ENCODE data around the gene ACO2.
"Not testable (repeated sequence)": the region's sequence is repeated elsewhere in the genome, so short reads cannot be mapped to it uniquely, and the experiment has no call there.

ACO2 gene

GRCh38 chr22:41551877-41552582, 83.1 kb downstream of the ACO2 start:
- H3K36me3 ChIP-seq (ENCODE audit: control insufficient read depth, insufficient read depth, low read length), result no peaks in the 10 kb centered on the region
- H3K4me3 ChIP-seq (ENCODE audit: low read length), result no peak overlapping the region
- H3K27ac ChIP-seq (ENCODE audit: low read depth, low read length), result no peak overlapping the region
- H3K27me3 ChIP-seq (ENCODE audit: control insufficient read depth, insufficient read depth, low read length), result no peaks in the 10 kb centered on the region
- no peaks in the 10 kb centered on the region for H3K4me1 ChIP-seq (ENCODE audit: control insufficient read depth, insufficient read depth, low read length)
- H3K9ac ChIP-seq (ENCODE audit: low read length), result no peak overlapping the region

GRCh38 chr22:41555325-41555982, 86.5 kb downstream of the ACO2 start:
- H3K4me1 ChIP-seq (ENCODE audit: control insufficient read depth, insufficient read depth, low read length), result peaks cover 7% of the 10 kb centered on the region
- no peak overlapping the region for H3K4me3 ChIP-seq (ENCODE audit: low read length)
- H3K27me3 ChIP-seq (ENCODE audit: control insufficient read depth, insufficient read depth, low read length), result no peaks in the 10 kb centered on the region
- no peak overlapping the region for H3K9ac ChIP-seq (ENCODE audit: low read length)
- no peak overlapping the region for H3K27ac ChIP-seq (ENCODE audit: low read depth, low read length)
- no peaks in the 10 kb centered on the region for H3K36me3 ChIP-seq (ENCODE audit: control insufficient read depth, insufficient read depth, low read length)

- no peaks in the 10 kb centered on the region for H3K36me3 ChIP-seq (ENCODE audit: control insufficient read depth, insufficient read depth, low read length)
- H3K9ac ChIP-seq (ENCODE audit: low read length), result no peak overlapping the region
- H3K4me3 ChIP-seq (ENCODE audit: low read length), result no peak overlapping the region
- H3K27ac ChIP-seq (ENCODE audit: low read depth, low read length), result no peak overlapping the region
- H3K27me3 ChIP-seq (ENCODE audit: control insufficient read depth, insufficient read depth, low read length), result no peaks in the 10 kb centered on the region
- peaks cover 11% of the 10 kb centered on the region for H3K4me1 ChIP-seq (ENCODE audit: control insufficient read depth, insufficient read depth, low read length)
These were observed 87.6 kb downstream of the ACO2 start for GRCh38 chr22:41556561-41556960.

- peak overlapping the region; percentile 15 for H3K27ac ChIP-seq (ENCODE audit: low read depth, low read length)
- H3K4me3 ChIP-seq (ENCODE audit: low read length), result peak overlapping the region; percentile 18
- H3K36me3 ChIP-seq (ENCODE audit: control insufficient read depth, insufficient read depth, low read length), result no peaks in the 10 kb centered on the region
- H3K4me1 ChIP-seq (ENCODE audit: control insufficient read depth, insufficient read depth, low read length), result peaks cover 13% of the 10 kb centered on the region
- no peaks in the 10 kb centered on the region for H3K27me3 ChIP-seq (ENCODE audit: control insufficient read depth, insufficient read depth, low read length)
- no peak overlapping the region for H3K9ac ChIP-seq (ENCODE audit: low read length)
These were observed 88.7 kb downstream of the ACO2 start for GRCh38 chr22:41557401-41558240.

DNA sequence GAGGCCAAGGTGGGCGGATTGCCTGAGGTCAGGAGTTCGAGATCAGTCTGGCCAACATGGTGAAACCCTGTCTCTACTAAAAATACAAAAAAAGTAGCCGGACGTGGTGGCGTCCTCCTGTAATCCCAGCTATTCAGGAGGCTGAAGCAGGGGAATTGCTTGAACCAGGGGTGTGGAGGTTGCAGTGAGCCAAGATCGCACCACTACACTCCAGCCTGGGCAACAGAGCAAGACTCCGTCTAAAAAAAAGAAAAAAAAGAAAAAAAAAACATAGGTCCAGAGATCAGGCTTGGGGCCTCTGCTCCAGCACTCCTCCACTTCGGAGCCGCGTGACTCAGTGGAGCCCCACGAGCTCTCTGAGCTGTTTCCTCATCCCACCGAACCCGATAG, 89.3 kb downstream of the ACO2 start:
- H3K36me3 ChIP-seq (ENCODE audit: control insufficient read depth, insufficient read depth, low read length); H3K27me3 ChIP-seq (ENCODE audit: control insufficient read depth, insufficient read depth, low read length); H3K9ac ChIP-seq (ENCODE audit: low read length); H3K27ac ChIP-seq (ENCODE audit: low read depth, low read length); H3K4me3 ChIP-seq (ENCODE audit: low read length): not testable (repeated sequence)
- peaks cover 19% of the 10 kb centered on the region for H3K4me1 ChIP-seq (ENCODE audit: control insufficient read depth, insufficient read depth, low read length)

DNA sequence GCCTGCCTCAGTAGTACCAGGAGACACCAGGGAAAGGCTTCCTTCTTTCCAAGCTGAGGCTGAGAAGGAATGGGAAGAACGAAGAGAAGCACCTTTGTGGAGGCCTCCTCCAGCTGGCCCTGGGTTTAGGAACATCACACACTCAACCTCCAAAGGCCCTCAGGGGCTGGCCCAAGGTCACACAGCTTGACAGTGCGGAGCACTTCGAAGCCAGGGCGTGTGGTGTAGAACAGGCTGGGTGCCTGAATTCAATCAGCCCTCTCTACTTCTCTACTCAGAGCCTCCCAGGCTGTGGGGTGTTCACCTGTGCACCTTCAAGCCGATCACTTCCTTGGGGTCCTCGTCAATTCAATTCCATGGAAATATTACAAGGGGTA, 91.2 kb downstream of the ACO2 start:
- H3K9ac ChIP-seq (ENCODE audit: low read length), result no peak overlapping the region
- H3K36me3 ChIP-seq (ENCODE audit: control insufficient read depth, insufficient read depth, low read length), result no peaks in the 10 kb centered on the region
- H3K27ac ChIP-seq (ENCODE audit: low read depth, low read length), result peak overlapping the region; percentile 82
- no peaks in the 10 kb centered on the region for H3K27me3 ChIP-seq (ENCODE audit: control insufficient read depth, insufficient read depth, low read length)
- H3K4me1 ChIP-seq (ENCODE audit: control insufficient read depth, insufficient read depth, low read length), result peaks cover 22% of the 10 kb centered on the region
- H3K4me3 ChIP-seq (ENCODE audit: low read length), result peak overlapping the region; percentile 68

DNA sequence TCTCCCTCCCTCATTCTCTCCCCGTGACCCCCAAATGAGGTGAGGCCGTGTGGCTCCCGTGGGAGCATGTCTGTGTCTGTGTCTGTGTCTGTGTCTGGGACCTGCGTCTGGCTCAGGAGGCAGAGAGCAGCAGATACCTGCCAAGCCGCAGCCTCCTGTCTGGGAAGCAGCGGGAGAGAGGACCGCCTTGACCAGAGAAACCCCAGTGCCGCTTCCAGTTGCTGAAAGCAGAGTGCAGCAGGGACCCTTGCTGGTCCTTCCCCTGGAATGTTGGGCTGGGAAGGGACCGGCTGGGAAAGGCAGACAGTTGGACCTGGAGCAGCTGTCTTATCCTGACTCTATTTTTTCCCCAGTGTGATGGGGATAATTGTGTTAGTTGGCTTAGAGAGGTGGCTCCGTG, 92.4 kb downstream of the ACO2 start:
- Histone ChIP-seq H3K4me3 (ENCODE audit: low read length) (peak overlapping the region; percentile 68), H3K27me3 (ENCODE audit: control insufficient read depth, insufficient read depth, low read length) (no peaks in the 10 kb centered on the region), H3K27ac (ENCODE audit: low read depth, low read length) (peak overlapping the region; percentile 82), H3K36me3 (ENCODE audit: control insufficient read depth, insufficient read depth, low read length) (no peaks in the 10 kb centered on the region), H3K9ac (ENCODE audit: low read length) (peak overlapping the region; percentile 62), H3K4me1 (ENCODE audit: control insufficient read depth, insufficient read depth, low read length) (peaks cover 22% of the 10 kb centered on the region)

GRCh38 chr22:41561788-41562187, 92.9 kb downstream of the ACO2 start:
- peaks cover 22% of the 10 kb centered on the region for H3K4me1 ChIP-seq (ENCODE audit: control insufficient read depth, insufficient read depth, low read length)
- H3K27me3 ChIP-seq (ENCODE audit: control insufficient read depth, insufficient read depth, low read length), result no peaks in the 10 kb centered on the region
- no peaks in the 10 kb centered on the region for H3K36me3 ChIP-seq (ENCODE audit: control insufficient read depth, insufficient read depth, low read length)
- peak overlapping the region; percentile 68 for H3K4me3 ChIP-seq (ENCODE audit: low read length)
- no peak overlapping the region for H3K9ac ChIP-seq (ENCODE audit: low read length)
- peak overlapping the region; percentile 82 for H3K27ac ChIP-seq (ENCODE audit: low read depth, low read length)

DNA sequence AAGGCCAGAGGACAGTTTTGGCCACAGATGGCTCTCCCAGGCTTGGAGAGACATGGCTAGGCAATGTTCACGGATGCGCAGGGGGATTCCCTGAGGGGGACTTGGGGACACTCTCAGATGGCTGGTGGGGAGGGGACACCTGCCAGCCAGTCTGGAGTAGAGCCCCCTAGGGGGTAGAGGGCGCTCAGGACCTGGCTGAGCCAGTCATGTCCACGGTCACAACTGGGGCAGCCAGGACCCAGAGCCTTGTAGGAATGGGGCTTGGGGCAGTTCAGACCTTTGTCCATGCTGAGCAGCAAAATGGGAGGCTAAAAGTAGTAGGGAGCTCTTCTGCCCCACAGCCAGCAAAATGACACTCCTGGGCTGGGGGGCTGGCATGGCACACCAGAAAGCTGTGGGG, 93.5 kb downstream of the ACO2 start:
- no peak overlapping the region for H3K9ac ChIP-seq (ENCODE audit: low read length)
- H3K36me3 ChIP-seq (ENCODE audit: control insufficient read depth, insufficient read depth, low read length), result no peaks in the 10 kb centered on the region
- no peak overlapping the region for H3K4me3 ChIP-seq (ENCODE audit: low read length)
- no peaks in the 10 kb centered on the region for H3K27me3 ChIP-seq (ENCODE audit: control insufficient read depth, insufficient read depth, low read length)
- H3K27ac ChIP-seq (ENCODE audit: low read depth, low read length), result peak overlapping the region; percentile 75
- H3K4me1 ChIP-seq (ENCODE audit: control insufficient read depth, insufficient read depth, low read length), result peaks cover 21% of the 10 kb centered on the region

DNA sequence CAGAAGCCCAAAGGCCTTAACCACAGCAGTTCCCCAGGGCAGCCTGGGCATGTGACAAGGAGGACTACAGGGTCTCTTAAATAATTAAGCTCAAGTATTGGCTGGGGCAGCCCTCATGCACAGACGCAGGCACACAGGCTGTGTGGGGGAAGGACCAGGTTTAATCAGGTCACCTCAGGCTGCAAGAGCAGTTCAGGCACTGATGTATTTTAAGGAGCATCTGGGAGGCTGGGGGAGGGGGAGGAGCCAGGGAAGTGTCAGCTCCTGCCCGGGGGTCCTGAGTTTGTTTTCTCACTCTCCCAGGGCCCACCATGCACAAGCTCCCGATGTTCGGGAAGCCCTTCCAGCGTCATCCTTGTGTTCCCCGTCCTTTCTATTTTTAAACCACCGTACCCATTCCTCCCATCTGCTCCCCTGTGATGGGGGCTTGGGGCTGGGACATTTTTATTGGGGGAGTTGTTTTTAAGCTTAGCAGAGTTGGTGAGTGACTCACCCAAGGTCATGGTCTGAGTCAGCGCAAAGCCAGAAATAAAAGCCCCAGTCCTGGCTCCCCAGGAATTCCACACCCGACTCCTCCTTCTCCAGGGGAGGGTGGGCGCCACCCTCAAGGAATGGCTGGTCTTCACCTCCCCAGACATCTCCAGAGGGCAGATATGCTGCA, 94.3 kb downstream of the ACO2 start:
- H3K9ac ChIP-seq (ENCODE audit: low read length), result no peak overlapping the region
- H3K36me3 ChIP-seq (ENCODE audit: control insufficient read depth, insufficient read depth, low read length), result no peaks in the 10 kb centered on the region
- H3K27me3 ChIP-seq (ENCODE audit: control insufficient read depth, insufficient read depth, low read length), result no peaks in the 10 kb centered on the region
- H3K27ac ChIP-seq (ENCODE audit: low read depth, low read length), result peak overlapping the region; percentile 75
- peaks cover 19% of the 10 kb centered on the region for H3K4me1 ChIP-seq (ENCODE audit: control insufficient read depth, insufficient read depth, low read length)
- no peak overlapping the region for H3K4me3 ChIP-seq (ENCODE audit: low read length)

DNA sequence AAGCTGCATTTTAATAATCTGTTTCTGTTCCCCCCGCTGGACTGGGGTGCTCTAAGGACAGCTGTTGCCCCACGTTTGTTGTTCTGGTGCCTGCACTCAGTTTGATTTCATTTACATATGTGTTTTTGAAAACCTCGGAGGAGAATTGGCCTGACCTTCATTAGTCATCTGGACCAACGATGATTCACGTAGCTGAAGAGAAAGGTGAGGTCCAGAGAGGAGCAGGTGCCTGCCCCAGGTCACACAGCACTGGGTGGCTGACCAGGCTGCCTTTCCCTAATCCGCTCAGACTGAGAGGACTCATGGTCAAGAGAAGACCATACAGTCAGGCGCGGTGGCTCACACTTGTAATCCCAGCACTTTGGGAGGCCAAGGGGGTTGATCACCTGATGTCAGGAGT, 95.6 kb downstream of the ACO2 start:
- Histone ChIP-seq H3K27ac (ENCODE audit: low read depth, low read length) (peak overlapping the region; percentile 24), H3K36me3 (ENCODE audit: control insufficient read depth, insufficient read depth, low read length) (no peaks in the 10 kb centered on the region), H3K27me3 (ENCODE audit: control insufficient read depth, insufficient read depth, low read length) (no peaks in the 10 kb centered on the region), H3K4me1 (ENCODE audit: control insufficient read depth, insufficient read depth, low read length) (peaks cover 19% of the 10 kb centered on the region), H3K9ac (ENCODE audit: low read length) (no peak overlapping the region), H3K4me3 (ENCODE audit: low read length) (no peak overlapping the region)

DNA sequence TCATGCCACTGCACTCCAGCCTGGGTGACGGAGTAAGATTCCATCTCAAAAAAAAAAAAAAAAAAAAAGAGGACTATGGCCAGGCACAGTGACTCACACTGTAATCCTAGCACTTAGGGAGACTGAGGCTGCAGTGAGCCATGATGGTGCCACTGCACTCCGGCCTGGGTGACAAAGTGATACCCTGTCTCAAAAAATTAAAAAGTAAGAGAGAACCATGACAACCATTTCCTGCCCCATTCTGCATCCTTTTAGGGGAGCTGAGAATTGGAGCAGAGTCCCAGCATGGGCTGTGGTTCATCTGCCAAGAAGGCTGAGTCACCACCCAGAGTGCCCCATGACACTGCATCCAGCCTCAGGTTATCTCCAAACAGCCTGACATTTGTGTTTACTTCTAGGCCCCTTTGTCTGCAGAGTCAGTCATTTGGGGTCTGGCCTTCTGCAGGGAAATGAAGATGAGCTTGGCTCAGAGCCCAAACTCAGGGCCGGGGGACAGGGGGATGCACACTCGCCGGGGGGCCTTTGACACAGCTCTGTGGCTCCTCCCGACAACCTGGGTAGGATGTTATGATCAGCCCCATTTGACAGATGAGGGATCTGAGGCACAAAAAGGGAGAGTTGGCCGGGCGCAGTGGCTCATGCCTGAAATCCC, 96.6 kb downstream of the ACO2 start:
- H3K4me1 ChIP-seq (ENCODE audit: control insufficient read depth, insufficient read depth, low read length), result peaks cover 15% of the 10 kb centered on the region
- peak overlapping the region; percentile 52 for H3K27ac ChIP-seq (ENCODE audit: low read depth, low read length)

More for the DNA sequence above, 96.6 kb downstream of the ACO2 start:
- H3K4me3 ChIP-seq (ENCODE audit: low read length), result no peak overlapping the region
- H3K27me3 ChIP-seq (ENCODE audit: control insufficient read depth, insufficient read depth, low read length), result no peaks in the 10 kb centered on the region
- H3K9ac ChIP-seq (ENCODE audit: low read length), result no peak overlapping the region
- no peaks in the 10 kb centered on the region for H3K36me3 ChIP-seq (ENCODE audit: control insufficient read depth, insufficient read depth, low read length)
